Neutrophil (primary cell): ENCODE measurements around the gene NCKAP5L.

Experiments
- H3K27ac ChIP-seq: fragments of 200-600 bp; sonication (generic); 2 replicates; pipeline ENCODE4 v1.5.1; 2016; ENCODE audit warnings: mild to moderate bottlenecking, moderate library complexity
- H3K27me3 ChIP-seq: fragments of 200-600 bp; sonication (generic); 2 replicates; pipeline ENCODE4 v1.6.0; 2016; ENCODE audit warnings: mild to moderate bottlenecking
- H3K36me3 ChIP-seq: fragments of 200-600 bp; sonication (generic); 2 replicates; pipeline ENCODE4 v1.5.1; 2017
- H3K4me1 ChIP-seq, 2 experiments: fragments of 200-600 bp in 1 of 2; sonication (generic) in 1 of 2; 1 replicate in 1 of 2; 2 replicates in 1 of 2; pipeline versions ENCODE4 v1.5.1 to v1.6.1; 2013 to 2016; ENCODE audit warnings: low read depth in 1 of 2, low read length in 1 of 2, mild to moderate bottlenecking in 1 of 2, moderate library complexity in 1 of 2; ENCODE audit not compliant: control insufficient read depth in 1 of 2, insufficient read depth in 1 of 2
- H3K4me3 ChIP-seq, 2 experiments: fragments of 200-600 bp in 1 of 2; sonication (generic) in 1 of 2; 1 replicate in 1 of 2; 2 replicates in 1 of 2; pipeline ENCODE4 v1.5.1; 2013 to 2016; ENCODE audit warnings: low read depth in 1 of 2, low read length in 1 of 2, mild to moderate bottlenecking in 1 of 2, moderate library complexity in 1 of 2
- H3K9me3 ChIP-seq: fragments of 200-600 bp; sonication (generic); 2 replicates; pipeline ENCODE4 v1.5.1; 2016
- TF ChIP-seq, protein P1 (sequence below): fragments of 200-600 bp; sonication (generic); IDR thresholded peaks from 2 replicates; pipeline ENCODE4 v1.5.1; 2016; ENCODE audit warnings: antibody characterized with exemption

NCKAP5L gene

GRCh38 chr12:49824416-49824815 is 3.8 kb downstream of the NCKAP5L start:
- Histone ChIP-seq H3K4me1 (peaks cover 61 to 73% of the 10 kb centered on the region in 2 experiments), H3K4me3 (peak overlapping the region; percentile 49 to 53), H3K9me3 (no peaks in the 10 kb centered on the region), H3K27ac (peak overlapping the region; percentile 76), H3K36me3 (no peaks in the 10 kb centered on the region), H3K27me3 (no peaks in the 10 kb centered on the region)
- TF ChIP-seq, protein P1, sequence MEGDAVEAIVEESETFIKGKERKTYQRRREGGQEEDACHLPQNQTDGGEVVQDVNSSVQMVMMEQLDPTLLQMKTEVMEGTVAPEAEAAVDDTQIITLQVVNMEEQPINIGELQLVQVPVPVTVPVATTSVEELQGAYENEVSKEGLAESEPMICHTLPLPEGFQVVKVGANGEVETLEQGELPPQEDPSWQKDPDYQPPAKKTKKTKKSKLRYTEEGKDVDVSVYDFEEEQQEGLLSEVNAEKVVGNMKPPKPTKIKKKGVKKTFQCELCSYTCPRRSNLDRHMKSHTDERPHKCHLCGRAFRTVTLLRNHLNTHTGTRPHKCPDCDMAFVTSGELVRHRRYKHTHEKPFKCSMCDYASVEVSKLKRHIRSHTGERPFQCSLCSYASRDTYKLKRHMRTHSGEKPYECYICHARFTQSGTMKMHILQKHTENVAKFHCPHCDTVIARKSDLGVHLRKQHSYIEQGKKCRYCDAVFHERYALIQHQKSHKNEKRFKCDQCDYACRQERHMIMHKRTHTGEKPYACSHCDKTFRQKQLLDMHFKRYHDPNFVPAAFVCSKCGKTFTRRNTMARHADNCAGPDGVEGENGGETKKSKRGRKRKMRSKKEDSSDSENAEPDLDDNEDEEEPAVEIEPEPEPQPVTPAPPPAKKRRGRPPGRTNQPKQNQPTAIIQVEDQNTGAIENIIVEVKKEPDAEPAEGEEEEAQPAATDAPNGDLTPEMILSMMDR = no peak

GRCh38 chr12:49823951-49824350 is 4.3 kb downstream of the NCKAP5L start:
- Histone ChIP-seq H3K27me3 (no peaks in the 10 kb centered on the region), H3K9me3 (no peaks in the 10 kb centered on the region), H3K4me3 (no peak overlapping the region), H3K27ac (peak overlapping the region; percentile 76), H3K4me1 (peaks cover 58 to 68% of the 10 kb centered on the region in 2 experiments), H3K36me3 (no peaks in the 10 kb centered on the region)
- TF ChIP-seq, protein P1 = no peak

GRCh38 chr12:49823350-49823749 is 4.9 kb downstream of the NCKAP5L start:
- Histone ChIP-seq H3K4me1 (peaks cover 52 to 62% of the 10 kb centered on the region in 2 experiments), H3K9me3 (no peaks in the 10 kb centered on the region), H3K27me3 (no peaks in the 10 kb centered on the region), H3K27ac (no peak overlapping the region), H3K4me3 (no peak overlapping the region), H3K36me3 (no peaks in the 10 kb centered on the region)
- TF ChIP-seq, protein P1 = no peak

DNA sequence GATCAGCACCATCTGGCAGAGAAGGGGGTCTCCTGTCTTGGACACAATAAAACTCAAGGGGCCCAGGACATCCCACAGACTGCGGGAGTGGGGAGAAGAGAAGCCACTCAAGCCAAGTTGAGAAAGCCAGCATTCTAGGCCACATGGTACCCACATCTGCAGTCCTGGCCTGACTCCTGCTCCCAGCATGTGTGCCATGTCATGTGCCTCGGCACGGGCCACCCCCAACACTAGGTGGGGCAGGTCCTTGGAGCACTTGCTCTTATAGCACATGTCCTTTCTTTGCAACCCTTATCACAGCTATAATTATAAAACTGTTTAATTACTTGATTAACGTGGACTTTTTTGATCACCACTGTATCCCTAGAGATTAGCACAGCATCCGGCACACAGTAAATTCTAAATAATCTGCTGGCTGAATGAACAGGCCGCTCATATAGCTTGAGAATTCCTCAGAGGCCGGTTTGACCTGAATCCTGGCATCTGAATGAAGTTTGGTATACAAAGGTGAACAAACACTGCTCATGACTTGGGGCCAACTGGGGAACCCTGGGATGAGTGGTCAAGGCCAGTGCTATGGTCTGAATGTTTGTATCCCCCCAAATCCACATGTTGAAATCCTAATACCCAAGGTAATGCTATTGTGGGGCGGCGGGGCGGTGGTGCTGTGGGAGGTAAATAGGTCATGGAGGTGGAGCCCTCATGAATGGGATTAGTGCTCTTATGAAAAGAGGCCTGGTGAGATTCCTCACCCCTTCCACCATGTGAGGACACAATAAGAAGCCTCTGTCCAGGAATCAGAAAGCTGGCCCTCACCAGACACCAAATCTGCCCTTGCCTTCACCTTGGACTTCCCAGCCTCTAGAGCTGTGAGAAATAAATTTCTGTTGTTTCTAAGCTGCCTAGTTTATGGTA is 6.6 kb downstream of the NCKAP5L start:
- TF ChIP-seq, protein P1 = no peak
- H3K27me3 ChIP-seq = no peaks in the 10 kb centered on the region
- peak overlapping the region; percentile 62 for H3K27ac ChIP-seq
- H3K36me3 ChIP-seq = no peaks in the 10 kb centered on the region
- H3K4me3 ChIP-seq = peak overlapping the region in 1 of 2 experiments; percentile 21
- peaks cover 42 to 45% of the 10 kb centered on the region in 2 experiments for H3K4me1 ChIP-seq
- H3K9me3 ChIP-seq = no peaks in the 10 kb centered on the region

DNA sequence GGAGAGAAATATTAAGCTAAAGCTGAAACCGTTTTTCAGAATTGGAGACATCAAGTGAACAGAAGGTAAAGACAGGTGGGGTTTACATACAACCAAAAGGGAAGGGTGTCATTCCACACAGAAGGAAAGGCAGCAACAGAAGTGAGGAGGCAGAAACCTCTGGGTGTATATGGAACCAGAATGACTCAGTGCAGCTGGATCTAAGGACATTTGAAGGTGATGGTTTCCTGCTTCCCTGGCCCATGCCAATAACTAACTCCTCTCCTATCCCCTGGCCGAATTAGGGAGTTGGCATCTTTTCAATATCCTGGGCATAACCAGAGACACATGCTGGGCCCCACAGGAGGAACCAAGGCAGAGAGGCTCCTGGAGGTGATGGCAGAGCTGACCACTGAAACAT is 8.4 kb downstream of the NCKAP5L start:
- H3K27me3 ChIP-seq = no peaks in the 10 kb centered on the region
- no peaks in the 10 kb centered on the region for H3K9me3 ChIP-seq
- TF ChIP-seq, protein P1 = no peak
- no peaks in the 10 kb centered on the region for H3K36me3 ChIP-seq
- peak overlapping the region; percentile 3 for H3K27ac ChIP-seq
- H3K4me1 ChIP-seq = peaks cover 23 to 27% of the 10 kb centered on the region in 2 experiments
- no peak overlapping the region for H3K4me3 ChIP-seq
